GM19239 (cell line): ENCODE results near the gene FAT1.

Source experiments
- DNase-seq: peaks from one replicate; pipeline ENCODE4 v3.0.0; 2011; ENCODE audit warnings: low spot score; ENCODE audit not compliant: insufficient read length
- FAIRE-seq: peaks from 2 replicates; lab custom pipeline; 2011; peaks lifted over from hg19 to GRCh38; lab: Jason Lieb, UNC

FAT1 gene

GRCh38 chr4:186628058-186628711 lies 95.5 kb downstream of the FAT1 start:
- FAIRE-seq (no peak), DNase-seq (no peak)

- FAIRE-seq, result no peak
- DNase-seq, result no peak
These were observed 96.3 kb downstream of the FAT1 start for GRCh38 chr4:186627226-186627865.

- DNase-seq (no peak), FAIRE-seq (no peak)
These were observed 98.7 kb downstream of the FAT1 start for GRCh38 chr4:186624951-186625350.

DNA sequence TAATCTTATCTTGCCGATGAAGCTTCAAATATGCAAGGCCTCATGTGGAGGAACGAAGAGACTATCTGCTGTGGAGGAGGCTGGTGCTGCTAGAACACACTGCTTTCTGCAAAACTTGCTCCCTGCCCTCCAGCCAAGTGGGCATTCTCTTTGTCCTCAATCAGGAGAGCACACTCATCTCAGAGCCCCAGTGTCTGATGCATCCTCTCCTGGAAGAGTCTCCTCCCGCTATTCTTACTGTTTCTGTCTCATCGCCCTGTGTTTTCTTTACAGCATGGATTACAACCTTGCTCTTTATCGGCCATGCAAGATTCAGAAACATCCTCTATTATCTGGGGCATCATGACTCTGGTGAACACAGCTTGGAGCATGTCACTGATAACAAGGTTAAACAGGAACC lies 100.1 kb downstream of the FAT1 start:
- no peak for FAIRE-seq
- no peak for DNase-seq

DNA sequence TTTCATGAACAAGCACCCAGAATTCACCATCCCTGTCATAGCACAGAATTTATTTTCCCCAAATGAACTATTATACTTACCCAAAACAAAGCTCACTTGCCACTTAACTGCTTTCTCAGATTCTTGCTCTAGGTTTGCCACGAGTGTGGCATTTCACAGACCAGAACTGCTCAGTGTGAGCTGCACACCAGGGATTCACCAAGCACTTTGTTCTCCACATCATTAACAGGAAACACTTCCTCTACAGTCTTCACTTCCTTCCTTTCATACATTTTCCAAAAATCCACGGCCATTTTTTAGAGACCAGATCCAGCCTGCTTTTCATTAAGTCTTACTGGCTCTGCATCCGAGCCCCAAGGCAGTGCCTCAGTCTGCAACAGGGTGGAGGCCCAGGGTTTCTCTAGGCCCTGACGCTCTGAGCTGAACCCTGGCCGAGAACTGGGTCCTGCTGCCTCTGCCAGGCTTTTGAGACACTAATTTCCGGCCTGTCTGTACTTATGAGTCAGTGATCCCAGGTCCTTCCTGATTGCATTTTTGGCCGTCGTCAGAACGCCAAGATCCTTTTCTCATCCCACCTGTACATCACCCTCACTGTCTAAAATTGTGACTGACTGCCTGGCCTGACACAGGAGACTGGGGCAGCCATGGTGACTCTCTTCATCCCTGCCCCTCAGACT lies 100.7 kb downstream of the FAT1 start:
- no peak for FAIRE-seq
- no peak for DNase-seq

GRCh38 chr4:186621959-186622553 lies 101.6 kb downstream of the FAT1 start:
- no peak for FAIRE-seq
- no peak for DNase-seq

DNA sequence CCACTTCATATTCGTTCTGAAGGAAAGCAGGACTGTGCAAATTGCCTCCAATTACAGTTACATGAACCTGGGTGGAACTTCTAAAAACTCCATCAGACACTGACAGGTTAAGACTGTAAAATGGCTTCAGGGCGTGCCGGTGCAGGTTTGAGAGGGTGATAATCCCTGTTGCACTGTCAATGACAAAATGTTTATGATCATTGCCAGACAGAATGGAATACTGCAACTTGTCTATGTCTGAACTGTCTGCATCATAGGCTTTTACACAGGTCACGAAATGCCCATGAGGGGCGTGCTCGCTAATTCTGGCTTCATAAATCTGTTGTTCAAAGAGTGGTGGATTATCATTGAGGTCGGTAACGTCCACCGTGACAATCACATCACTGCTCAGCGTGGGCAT lies 104.6 kb downstream of the FAT1 start:
- no peak for DNase-seq
- no peak for FAIRE-seq

GRCh38 chr4:186617921-186618320 lies 105.7 kb downstream of the FAT1 start:
- DNase-seq (no peak), FAIRE-seq (no peak)

DNA sequence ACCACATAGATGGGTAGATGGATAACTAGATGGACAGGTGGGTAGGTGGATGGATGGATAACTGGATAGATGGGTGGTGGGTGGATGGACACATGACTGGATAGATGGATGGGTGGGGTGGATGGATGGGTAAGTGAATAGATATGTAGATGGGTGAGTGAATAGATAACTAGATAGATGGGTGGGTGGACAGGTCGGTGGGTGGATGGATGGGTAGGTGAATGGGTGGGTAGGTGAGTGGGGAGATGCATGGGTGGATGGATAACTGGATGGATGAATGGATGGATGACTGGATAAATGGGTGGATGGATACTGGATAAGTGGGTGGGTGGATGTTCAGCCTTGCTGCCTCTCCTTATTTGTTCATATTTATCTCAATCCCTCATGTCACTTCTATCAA lies 116.2 kb downstream of the FAT1 start:
- DNase-seq (no peak), FAIRE-seq (no peak)

DNA sequence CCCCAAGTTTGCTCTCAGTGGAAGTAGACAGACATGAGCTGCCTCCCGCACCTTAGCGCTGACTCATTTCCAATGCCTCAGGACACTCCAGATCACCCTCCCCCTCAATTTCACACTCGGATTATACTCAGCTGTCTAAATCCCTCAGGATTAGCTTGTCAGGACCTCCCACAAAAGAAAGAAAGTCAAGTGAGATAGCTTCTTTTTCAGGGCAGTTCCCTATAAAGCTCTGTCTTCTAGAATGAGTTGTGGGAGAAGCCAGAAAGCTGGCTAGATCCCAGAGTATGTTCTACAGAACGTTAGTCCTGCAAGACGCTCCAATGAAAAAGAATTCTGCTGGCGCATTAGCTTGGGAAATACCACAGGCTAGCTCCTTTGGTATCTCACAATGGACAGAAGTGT lies 117.1 kb downstream of the FAT1 start:
- no peak for FAIRE-seq
- no peak for DNase-seq

GRCh38 chr4:186605261-186605865 lies 118.3 kb downstream of the FAT1 start:
- DNase-seq (no peak), FAIRE-seq (no peak)

- DNase-seq (no peak), FAIRE-seq (no peak)
These were observed 119.4 kb downstream of the FAT1 start for GRCh38 chr4:186604124-186604807.

DNA sequence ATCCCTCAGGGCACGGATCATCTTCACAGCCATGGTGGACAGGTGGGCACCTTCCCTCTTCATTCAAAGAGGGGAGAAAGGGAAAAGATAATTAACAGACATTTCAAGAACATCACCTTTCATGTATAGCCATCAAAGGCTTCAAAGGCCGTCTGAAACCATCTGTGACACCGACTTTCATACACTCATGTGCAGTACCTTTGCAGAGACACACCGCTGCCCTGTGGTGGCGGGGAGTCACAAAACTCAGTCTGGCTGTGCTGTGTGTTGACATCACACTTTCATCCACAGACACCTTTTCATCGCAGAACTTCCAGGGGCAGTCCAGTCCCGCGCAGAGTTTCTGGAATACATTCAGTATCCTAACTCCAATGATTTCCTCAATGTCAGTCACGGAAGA lies 120.7 kb downstream of the FAT1 start:
- no peak for DNase-seq
- FAIRE-seq, result no peak

- DNase-seq, result no peak
These were observed 124.2 kb downstream of the FAT1 start for GRCh38 chr4:186599483-186599882.

DNA sequence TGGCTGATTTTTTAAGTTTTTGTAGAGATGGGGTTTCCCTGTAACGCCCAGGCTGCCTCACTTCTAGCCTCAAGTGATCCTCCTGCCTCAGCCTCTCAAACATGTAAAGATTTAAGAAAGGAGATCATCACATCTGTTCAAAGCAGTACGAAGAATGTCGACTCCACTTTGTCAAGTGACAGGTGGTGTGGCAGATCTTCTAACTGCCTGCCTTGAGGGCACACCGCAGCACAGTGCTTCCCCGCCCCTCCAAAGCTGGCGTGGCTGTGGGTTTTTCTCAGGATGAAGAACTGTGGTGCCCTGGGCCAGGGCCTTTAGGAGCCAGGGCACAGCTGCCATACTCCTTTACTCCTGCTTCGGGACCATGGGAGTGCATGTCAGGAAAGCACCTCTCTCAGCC lies 125.0 kb downstream of the FAT1 start:
- DNase-seq, result no peak
- no peak for FAIRE-seq

More at GRCh38 chr4:186599483-186599882, 124.2 kb downstream of the FAT1 start:
- FAIRE-seq, result no peak

DNA sequence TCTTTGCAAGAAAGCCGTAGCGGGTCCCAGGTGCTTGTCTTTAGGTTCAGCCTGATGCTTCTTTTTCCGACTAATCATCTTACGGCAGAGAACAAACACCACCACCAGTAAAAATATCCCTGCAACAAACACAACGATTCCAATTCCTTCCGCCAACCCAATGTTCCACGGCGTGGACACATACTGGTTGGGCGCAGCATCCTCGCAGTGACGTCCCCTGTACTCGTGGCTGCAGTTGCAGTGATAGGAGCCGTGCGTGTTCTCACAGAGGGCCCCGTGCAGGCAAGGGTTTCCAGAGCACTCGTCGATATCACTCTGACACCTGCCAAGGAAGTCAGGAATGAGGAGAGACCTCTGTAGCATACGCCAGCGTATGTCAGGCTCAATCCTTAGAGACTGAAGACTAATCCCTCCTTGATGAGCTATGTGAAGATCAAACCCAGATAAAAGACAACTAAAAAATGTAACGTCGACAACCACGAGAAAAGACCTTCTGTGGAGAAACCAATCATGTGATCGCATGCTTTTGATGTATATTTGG lies 126.7 kb downstream of the FAT1 start:
- FAIRE-seq (no peak), DNase-seq (no peak)

GRCh38 chr4:186596346-186596745 lies 127.3 kb downstream of the FAT1 start:
- no peak for DNase-seq
- no peak for FAIRE-seq

DNA sequence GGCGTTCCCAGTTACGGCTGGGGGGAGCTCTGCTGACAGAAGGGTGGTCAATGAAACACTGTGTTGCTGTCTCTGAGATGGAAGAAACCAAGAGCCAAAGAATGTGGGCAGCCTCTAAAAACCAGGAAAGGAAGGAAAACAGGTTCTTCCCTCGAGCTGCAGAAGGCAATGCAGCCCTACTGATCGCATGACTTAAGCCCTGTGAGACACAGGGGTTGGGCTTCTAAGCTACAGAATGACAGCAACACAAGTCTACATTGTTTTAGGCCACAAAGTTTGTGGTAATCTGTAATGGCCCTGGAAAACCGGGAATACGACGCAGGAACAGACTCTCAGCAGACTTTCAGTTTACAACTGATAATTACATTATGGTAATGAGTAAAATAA lies 130.1 kb downstream of the FAT1 start:
- no peak for FAIRE-seq
- no peak for DNase-seq

GRCh38 chr4:186592966-186593586 lies 130.6 kb downstream of the FAT1 start:
- DNase-seq, result no peak
- FAIRE-seq, result no peak

DNA sequence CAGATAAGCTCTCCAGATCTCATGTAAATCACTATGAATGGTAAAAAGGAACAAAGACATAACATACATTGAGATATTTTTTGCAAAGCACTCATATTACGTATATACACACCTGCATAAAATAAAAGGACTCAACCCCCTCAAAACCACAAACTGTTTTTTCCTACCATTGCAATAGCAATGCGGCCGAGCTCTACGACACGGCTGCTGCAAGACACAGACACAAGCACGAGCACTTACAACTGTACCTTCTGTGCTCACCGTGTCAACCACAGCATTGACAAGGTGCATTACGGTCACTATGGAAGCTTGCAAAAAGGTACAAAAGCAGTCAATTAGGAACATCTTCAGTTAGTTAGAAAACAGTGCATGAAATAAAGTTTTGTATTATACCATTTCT lies 131.2 kb downstream of the FAT1 start:
- FAIRE-seq (no peak), DNase-seq (no peak)
